Measurements from ENCODE around the gene SLBP. TPM values are rescaled to one million over a fixed set of nuclear protein-coding genes. Genes with fewer than 3 reads are reported as not detected.

The SLBP gene
- total RNA-seq, 2 donors from 2014 or later = 52.1 to 60.7 TPM

DNA sequence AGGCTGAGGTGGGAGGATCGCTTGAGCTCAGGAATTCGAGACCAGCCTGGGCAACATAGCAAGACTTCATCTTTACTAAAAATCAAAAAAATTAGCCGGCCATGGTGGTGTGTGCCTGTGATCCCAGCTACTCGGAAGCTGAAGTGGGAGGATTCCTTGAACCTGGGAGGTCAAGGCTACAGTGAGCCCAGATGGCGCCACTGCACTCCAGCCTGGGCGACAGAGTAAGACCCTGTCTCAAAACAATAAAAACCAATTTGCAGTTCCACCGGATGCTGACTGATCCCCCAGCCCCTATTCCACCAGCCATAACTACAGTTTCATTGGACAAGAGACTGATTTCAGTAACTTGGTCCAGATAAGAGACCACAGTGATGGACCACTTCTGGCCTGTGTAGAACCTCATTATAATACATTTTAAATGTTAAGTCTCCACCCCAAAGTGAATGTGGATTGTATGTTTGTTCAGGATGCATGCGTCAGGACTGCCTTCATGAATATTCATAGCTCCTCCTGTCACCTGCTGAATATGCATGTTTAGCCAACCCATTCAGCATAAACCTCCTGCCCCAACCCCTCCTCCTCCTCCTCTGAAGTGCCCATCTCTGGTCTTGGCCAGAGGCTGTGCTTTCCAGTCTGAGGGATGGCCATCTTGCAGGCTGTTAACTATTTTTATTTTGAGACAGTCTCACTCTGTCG, 2.3 kb upstream of the SLBP start:
- no peaks in the 10 kb centered on the region for H3K9me3 Mint-ChIP-seq
- peaks cover under 1% of the 10 kb centered on the region for H3K4me1 ChIP-seq (ENCODE audit: control insufficient read depth, insufficient read depth, low read length)
- peaks cover 17% of the 10 kb centered on the region for H3K36me3 Mint-ChIP-seq (ENCODE audit: low read depth)
- no peak overlapping the region for H3K27ac ChIP-seq (ENCODE audit: low read depth, low read length)
- no peak overlapping the region for H3K9ac ChIP-seq (ENCODE audit: extremely low read depth, low read length, poor library complexity, severe bottlenecking)
- peaks cover 18% of the 10 kb centered on the region for H3K4me1 Mint-ChIP-seq
- no peaks in the 10 kb centered on the region for H3K27me3 ChIP-seq (ENCODE audit: control insufficient read depth, insufficient read depth, low read length, poor library complexity, severe bottlenecking)
- H3K4me3 Mint-ChIP-seq = peak overlapping the region; percentile 86
- no peaks in the 10 kb centered on the region for H3K27me3 Mint-ChIP-seq (ENCODE audit: insufficient read depth)
- 84 to 89% methylated on average over 5 to 9 of the region's 9 CpGs for WGBS, 2 experiments (ENCODE audit: insufficient coverage in 1 of 2, insufficient read length in 1 of 2)
- peak overlapping the region; percentile 10 for H3K27ac Mint-ChIP-seq
- H3K9me3 ChIP-seq (ENCODE audit: control insufficient read depth, low read length) = no peaks in the 10 kb centered on the region
- H3K36me3 ChIP-seq (ENCODE audit: control insufficient read depth, insufficient read depth, low read length) = peaks cover 12% of the 10 kb centered on the region
- H3K4me3 ChIP-seq (ENCODE audit: low read length) = no peak overlapping the region
- TF ChIP-seq, protein P1, sequence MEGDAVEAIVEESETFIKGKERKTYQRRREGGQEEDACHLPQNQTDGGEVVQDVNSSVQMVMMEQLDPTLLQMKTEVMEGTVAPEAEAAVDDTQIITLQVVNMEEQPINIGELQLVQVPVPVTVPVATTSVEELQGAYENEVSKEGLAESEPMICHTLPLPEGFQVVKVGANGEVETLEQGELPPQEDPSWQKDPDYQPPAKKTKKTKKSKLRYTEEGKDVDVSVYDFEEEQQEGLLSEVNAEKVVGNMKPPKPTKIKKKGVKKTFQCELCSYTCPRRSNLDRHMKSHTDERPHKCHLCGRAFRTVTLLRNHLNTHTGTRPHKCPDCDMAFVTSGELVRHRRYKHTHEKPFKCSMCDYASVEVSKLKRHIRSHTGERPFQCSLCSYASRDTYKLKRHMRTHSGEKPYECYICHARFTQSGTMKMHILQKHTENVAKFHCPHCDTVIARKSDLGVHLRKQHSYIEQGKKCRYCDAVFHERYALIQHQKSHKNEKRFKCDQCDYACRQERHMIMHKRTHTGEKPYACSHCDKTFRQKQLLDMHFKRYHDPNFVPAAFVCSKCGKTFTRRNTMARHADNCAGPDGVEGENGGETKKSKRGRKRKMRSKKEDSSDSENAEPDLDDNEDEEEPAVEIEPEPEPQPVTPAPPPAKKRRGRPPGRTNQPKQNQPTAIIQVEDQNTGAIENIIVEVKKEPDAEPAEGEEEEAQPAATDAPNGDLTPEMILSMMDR (conservative IDR thresholded peaks at IDR 0.05) = peak; percentile 25
- DNase-seq = peak; percentile 76

DNA sequence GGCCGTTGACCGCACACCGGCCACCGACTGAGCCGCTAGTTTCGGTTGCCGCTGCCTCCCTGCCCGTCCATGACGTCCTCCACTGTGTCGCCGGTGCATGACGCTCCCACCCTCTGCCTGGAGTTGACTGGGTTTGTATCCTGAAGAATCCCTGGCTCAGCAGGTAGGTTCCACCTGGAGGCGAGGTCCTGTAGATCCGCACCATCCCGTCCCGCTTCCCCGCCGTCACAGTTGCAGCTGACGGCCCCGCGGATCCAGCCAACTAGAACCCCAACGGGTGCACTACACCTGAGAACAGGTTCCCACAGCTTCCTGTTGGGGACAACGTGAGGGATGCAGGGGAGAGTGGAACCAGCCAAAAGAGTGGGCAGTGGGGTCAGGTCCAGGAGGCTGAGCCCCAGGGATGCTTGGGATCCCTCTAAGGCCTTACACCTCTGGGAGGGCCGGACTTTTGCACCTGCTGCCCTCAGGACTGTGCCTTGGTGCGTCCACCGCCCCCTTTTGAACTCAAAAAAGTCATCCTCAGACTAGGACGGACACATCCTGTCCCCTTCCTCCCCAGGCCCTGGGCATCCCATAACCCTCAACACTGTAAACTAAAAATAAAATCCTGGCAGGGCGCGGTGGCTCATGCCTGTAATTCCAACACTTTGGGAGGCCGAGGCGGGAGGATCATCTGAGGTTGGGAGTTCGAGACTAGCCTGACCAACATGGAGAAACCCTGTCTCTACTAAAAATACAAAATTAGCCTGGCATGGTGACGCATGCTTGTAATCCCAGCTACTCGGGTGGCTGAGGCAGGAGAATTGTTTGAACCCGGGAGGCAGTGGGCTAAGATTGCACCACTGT, 1.1 kb upstream of the SLBP start:
- H3K27ac Mint-ChIP-seq = peak overlapping the region; percentile 96
- peaks cover 17% of the 10 kb centered on the region for H3K4me1 Mint-ChIP-seq
- no peaks in the 10 kb centered on the region for H3K9me3 ChIP-seq (ENCODE audit: control insufficient read depth, low read length)
- DNase-seq = no peak
- H3K27me3 ChIP-seq (ENCODE audit: control insufficient read depth, insufficient read depth, low read length, poor library complexity, severe bottlenecking) = no peaks in the 10 kb centered on the region
- 32 to 38% methylated on average over 31 to 35 of the region's 35 CpGs for WGBS, 2 experiments (ENCODE audit: insufficient coverage in 1 of 2, insufficient read length in 1 of 2)
- H3K9ac ChIP-seq (ENCODE audit: extremely low read depth, low read length, poor library complexity, severe bottlenecking) = peak overlapping the region; percentile 89
- no peaks in the 10 kb centered on the region for H3K4me1 ChIP-seq (ENCODE audit: control insufficient read depth, insufficient read depth, low read length)
- peak overlapping the region; percentile 86 for H3K4me3 Mint-ChIP-seq
- peak overlapping the region; percentile 96 for H3K4me3 ChIP-seq (ENCODE audit: low read length)
- peaks cover 24% of the 10 kb centered on the region for H3K36me3 Mint-ChIP-seq (ENCODE audit: low read depth)
- H3K36me3 ChIP-seq (ENCODE audit: control insufficient read depth, insufficient read depth, low read length) = peaks cover 11% of the 10 kb centered on the region
- H3K27me3 Mint-ChIP-seq (ENCODE audit: insufficient read depth) = no peaks in the 10 kb centered on the region
- H3K9me3 Mint-ChIP-seq = no peaks in the 10 kb centered on the region
- TF ChIP-seq, protein P1 (conservative IDR thresholded peaks at IDR 0.05) = no peak
- peak overlapping the region; percentile 97 for H3K27ac ChIP-seq (ENCODE audit: low read depth, low read length)

DNA sequence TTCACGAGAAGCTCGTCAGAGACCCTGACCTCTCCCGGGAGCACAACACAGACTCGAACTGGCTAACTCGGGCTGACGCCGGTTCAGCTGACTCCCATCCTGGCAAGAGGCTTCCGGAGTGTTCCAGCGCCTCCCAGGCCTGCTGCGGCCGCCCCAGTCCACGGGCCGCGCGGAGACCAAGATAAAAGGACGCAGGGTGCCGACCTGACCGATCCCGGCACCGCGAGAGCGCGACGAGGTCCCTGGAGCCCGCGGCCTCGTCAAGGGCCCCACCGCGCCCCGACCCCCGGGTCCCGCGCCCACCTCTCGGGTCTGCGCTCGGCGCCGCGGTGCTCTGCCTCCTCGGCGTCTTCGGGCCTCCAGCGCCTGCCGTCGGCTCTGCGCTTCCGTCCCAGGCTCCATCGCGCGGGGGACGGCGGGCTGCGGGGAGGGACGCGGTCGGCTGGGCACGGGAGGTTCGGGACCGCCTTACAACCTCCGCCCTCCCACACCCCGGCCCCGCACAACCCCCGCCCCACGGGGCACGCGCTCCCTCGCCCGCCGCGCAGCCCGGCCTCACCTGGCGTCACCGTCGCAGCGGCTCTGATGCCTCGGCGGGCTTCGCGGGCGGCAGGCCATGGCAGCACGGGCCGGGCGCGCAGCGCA, 426 bp downstream of the SLBP start:
- peak; percentile 75 for DNase-seq
- Histone ChIP-seq H3K36me3 (ENCODE audit: control insufficient read depth, insufficient read depth, low read length) (peaks cover 10% of the 10 kb centered on the region), H3K4me3 (ENCODE audit: low read length) (peak overlapping the region; percentile 96), H3K9ac (ENCODE audit: extremely low read depth, low read length, poor library complexity, severe bottlenecking) (peak overlapping the region; percentile 89), H3K4me1 (ENCODE audit: control insufficient read depth, insufficient read depth, low read length) (no peaks in the 10 kb centered on the region), H3K27ac (ENCODE audit: low read depth, low read length) (peak overlapping the region; percentile 97), H3K9me3 (ENCODE audit: control insufficient read depth, low read length) (no peaks in the 10 kb centered on the region), H3K27me3 (ENCODE audit: control insufficient read depth, insufficient read depth, low read length, poor library complexity, severe bottlenecking) (no peaks in the 10 kb centered on the region)
- Mint-ChIP-seq H3K36me3 (ENCODE audit: low read depth) (peaks cover 28% of the 10 kb centered on the region), H3K9me3 (no peaks in the 10 kb centered on the region), H3K27me3 (ENCODE audit: insufficient read depth) (no peaks in the 10 kb centered on the region), H3K4me3 (peak overlapping the region; percentile 86), H3K4me1 (peaks cover 17% of the 10 kb centered on the region), H3K27ac (peak overlapping the region; percentile 90)
- 0% methylated on average over 9 to 85 of the region's 85 CpGs for WGBS, 2 experiments (ENCODE audit: insufficient coverage in 1 of 2, insufficient read length in 1 of 2)
- TF ChIP-seq, protein P1 (conservative IDR thresholded peaks at IDR 0.05) = no peak
